Ishikawa (cell line): ENCODE measurements around the gene PSD4.

Experiments
- CEBPB ChIP-seq: IDR thresholded peaks from 2 replicates; pipeline ENCODE4 v1.6.1; 2012
- EP300 ChIP-seq: IDR thresholded peaks from 2 replicates; pipeline ENCODE4 v1.6.1; 2012; ENCODE audit warnings: borderline replicate concordance
- FOXM1 ChIP-seq: IDR thresholded peaks from 2 replicates; pipeline ENCODE4 v1.6.1; 2012; ENCODE audit warnings: low read depth, borderline replicate concordance
- NFIC ChIP-seq: IDR thresholded peaks from 2 replicates; pipeline ENCODE4 v1.6.1; 2012
- RAD21 ChIP-seq: IDR thresholded peaks from 2 replicates; pipeline ENCODE4 v1.6.1; 2012; ENCODE audit warnings: low read depth
- ZBTB7A ChIP-seq: IDR thresholded peaks from 2 replicates; pipeline ENCODE4 v1.6.1; 2012; ENCODE audit warnings: low read depth

- TF ChIP-seq NFIC (peak; percentile 26; the same call in 1 of the 2 replicates), ZBTB7A (no peak), CEBPB (no peak), FOXM1 (no peak), EP300 (no peak), RAD21 (no peak)
Measured at GRCh38 chr2:113228351-113228750, 54.6 kb downstream of the PSD4 start.
